ENCODE results near the gene ACVR2B. TPM values are rescaled to one million over a fixed set of nuclear protein-coding genes. Genes with fewer than 3 reads are reported as not detected.

The ACVR2B gene
- total RNA-seq, 1 experiment from 2014 or later, result 2.8 TPM

- intact Hi-C loops (cut with micrococcal nuclease; ENCODE audit: unreplicated experiment), result no loop called here
- Histone ChIP-seq H3K4me3 (ENCODE audit: low read depth in 2 of 2, low read length in 2 of 2) (no peak overlapping the region), H3K36me3 (ENCODE audit: control insufficient read depth, insufficient read depth, low read length) (no peaks in the 10 kb centered on the region; the same call in 1 of the 2 replicates), H3K27me3 (ENCODE audit: control insufficient read depth, insufficient read depth, low read length) (no peaks in the 10 kb centered on the region), H3K4me1 (ENCODE audit: control insufficient read depth, insufficient read depth, low read length) (no peaks in the 10 kb centered on the region), H3K27ac (ENCODE audit: low read length) (no peak overlapping the region), H3K9me3 (ENCODE audit: control insufficient read depth, insufficient read depth, low read depth, low read length) (no peaks in the 10 kb centered on the region)
- CTCF ChIA-PET, result no interaction called here
- no peak for ATAC-seq
- no peak for DNase-seq (ENCODE audit: low read depth, low spot score)
- in situ Hi-C loops (cut with HindIII; ENCODE audit: low pct_unique_long_range_greater_than_20kb, low sequenced_read_pairs), result loop anchor here (25.0 kb wide), 1 partner anchor 151 kb away; no protein-coding TSS in a partner anchor
- POLR2A ChIA-PET, result no interaction called here
- no TSS peak for BruUV-seq (replicated peaks)
- TF ChIP-seq POLR2AphosphoS5 (IDR thresholded peaks at IDR 0.05; ENCODE audit: low read depth, low read length) (no peak), SIN3A (IDR thresholded peaks at IDR 0.05; ENCODE audit: borderline replicate concordance, insufficient read depth, low read depth, low read length) (no peak), CTCF (IDR thresholded peaks at IDR 0.05) (no peak)
These were observed 57.9 kb downstream of the ACVR2B start for GRCh38 chr3:38511546-38511945.

GRCh38 chr3:38515367-38515766, 61.7 kb downstream of the ACVR2B start:
- TF ChIP-seq CTCF (IDR thresholded peaks at IDR 0.05) (no peak), REST (IDR thresholded peaks at IDR 0.05; ENCODE audit: insufficient read depth in 1 of 2, low read depth in 2 of 2, low read length in 1 of 2) (no peak), SIN3A (IDR thresholded peaks at IDR 0.05; ENCODE audit: borderline replicate concordance, insufficient read depth, low read depth, low read length) (no peak), POLR2AphosphoS5 (IDR thresholded peaks at IDR 0.05; ENCODE audit: low read depth, low read length) (no peak), TCF7L2 (IDR thresholded peaks at IDR 0.05; ENCODE audit: low read depth, low read length) (no peak)
- no peaks in the 10 kb centered on the region for H3K27me3 ChIP-seq (ENCODE audit: control insufficient read depth, insufficient read depth, low read length)
- intact Hi-C loops (cut with micrococcal nuclease; ENCODE audit: unreplicated experiment) (no loop called here), in situ Hi-C loops (cut with HindIII; ENCODE audit: low pct_unique_long_range_greater_than_20kb, low sequenced_read_pairs) (loop anchor here (25.0 kb wide), 1 partner anchor 147 kb away; no protein-coding TSS in a partner anchor)
- no peaks in the 10 kb centered on the region for H3K36me3 ChIP-seq (ENCODE audit: control insufficient read depth, insufficient read depth, low read length)
- no peaks in the 10 kb centered on the region for H3K4me1 ChIP-seq (ENCODE audit: control insufficient read depth, insufficient read depth, low read length)
- CTCF ChIA-PET, result no interaction called here
- H3K9me3 ChIP-seq (ENCODE audit: control insufficient read depth, insufficient read depth, low read depth, low read length), result no peaks in the 10 kb centered on the region
- no peak overlapping the region for H3K4me3 ChIP-seq (ENCODE audit: low read depth in 2 of 2, low read length in 2 of 2)
- DNase-seq (ENCODE audit: low read depth, low spot score) (no peak), ATAC-seq (no peak)
- H3K27ac ChIP-seq (ENCODE audit: low read length), result no peak overlapping the region
- no TSS peak for BruUV-seq (replicated peaks)
- POLR2A ChIA-PET, result no interaction called here
